ENCODE data around the gene ACTL8.
"Not testable (repeated sequence)": the region's sequence is repeated elsewhere in the genome, so short reads cannot be mapped to it uniquely, and the experiment has no call there.

Gene ACTL8

GRCh38 chr1:17736625-17737024 is 18.5 kb upstream of the ACTL8 start:
- DNase-seq: no peak

GRCh38 chr1:17739050-17739449 is 16.1 kb upstream of the ACTL8 start:
- DNase-seq: no peak

- no peak for DNase-seq
Observed at GRCh38 chr1:17741052-17741451, 14.1 kb upstream of the ACTL8 start.

- DNase-seq: no peak
Observed at GRCh38 chr1:17742583-17742982, 12.6 kb upstream of the ACTL8 start.

- DNase-seq: no peak
Observed at GRCh38 chr1:17743008-17743647, 12.0 kb upstream of the ACTL8 start.

GRCh38 chr1:17743925-17744324 is 11.2 kb upstream of the ACTL8 start:
- no peak for DNase-seq

GRCh38 chr1:17744666-17745478 is 10.3 kb upstream of the ACTL8 start:
- no peak for DNase-seq

- DNase-seq: no peak
Observed at GRCh38 chr1:17745479-17745955, 9.6 kb upstream of the ACTL8 start.

GRCh38 chr1:17746281-17746680 is 8.9 kb upstream of the ACTL8 start:
- DNase-seq: not testable (repeated sequence)

- no peak for DNase-seq
Observed at GRCh38 chr1:17746920-17747319, 8.2 kb upstream of the ACTL8 start.

GRCh38 chr1:17750333-17750732 is 4.8 kb upstream of the ACTL8 start:
- DNase-seq: no peak

- DNase-seq: no peak
Observed at GRCh38 chr1:17752356-17752755, 2.8 kb upstream of the ACTL8 start.

GRCh38 chr1:17757426-17757825 is 2.3 kb downstream of the ACTL8 start:
- DNase-seq: no peak

- DNase-seq: no peak
Observed at GRCh38 chr1:17759114-17759513, 4.0 kb downstream of the ACTL8 start.

GRCh38 chr1:17762313-17762712 is 7.2 kb downstream of the ACTL8 start:
- DNase-seq: no peak

GRCh38 chr1:17763417-17763816 is 8.3 kb downstream of the ACTL8 start:
- DNase-seq: no peak

- DNase-seq: no peak
Observed at GRCh38 chr1:17763995-17764394, 8.9 kb downstream of the ACTL8 start.

- no peak for DNase-seq
Observed at GRCh38 chr1:17764591-17764990, 9.5 kb downstream of the ACTL8 start.

GRCh38 chr1:17765444-17766411 is 10.6 kb downstream of the ACTL8 start:
- no peak for DNase-seq

GRCh38 chr1:17768651-17769241 is 13.6 kb downstream of the ACTL8 start:
- no peak for DNase-seq

GRCh38 chr1:17770983-17771382 is 15.8 kb downstream of the ACTL8 start:
- no peak for DNase-seq

GRCh38 chr1:17772615-17773212 is 17.6 kb downstream of the ACTL8 start:
- DNase-seq: no peak
